K562 (cell line): Measurements from ENCODE around the gene ZBTB48. TPM values are rescaled to one million over a fixed set of nuclear protein-coding genes. Genes with fewer than 3 reads are reported as not detected.

Experiments
- CBX2 ChIP-seq: fragments of 200-600 bp; sonication (generic); IDR thresholded peaks from one replicate; pipeline ENCODE4 v1.6.1; 2012; ENCODE audit warnings: mild to moderate bottlenecking, low read length, inconsistent platforms; ENCODE audit not compliant: insufficient read depth, poor library complexity, severe bottlenecking
- LEF1 ChIP-seq: fragments of 450-650 bp; IDR thresholded peaks from 2 replicates; pipeline ENCODE4 v1.6.1; 2016; ENCODE audit warnings: mild to moderate bottlenecking
- MAFK ChIP-seq: IDR thresholded peaks from 2 replicates; pipeline ENCODE4 v1.6.1; 2011; ENCODE audit warnings: low read length, improper control_type of control experiment
- MAZ ChIP-seq, 2 experiments: fragments of 450-650 bp in 1 of 2; sonication (generic) in 1 of 2; formaldehyde crosslinking; IDR thresholded peaks in 1 of 2; conservative IDR thresholded peaks in 1 of 2; 2 replicates each; pipeline versions ENCODE4 v1.4.0 to v1.5.0; 2020; ENCODE audit warnings: mild to moderate bottlenecking in 1 of 2, missing genetic modification reagents in 1 of 2
- MXI1 ChIP-seq: IDR thresholded peaks from 2 replicates; pipeline ENCODE4 v1.6.1; 2011; ENCODE audit warnings: low read depth, mild to moderate bottlenecking, improper control_type of control experiment, low read length
- OTX1 ChIP-seq: fragments of 450-650 bp; formaldehyde crosslinking; IDR thresholded peaks from 2 replicates; pipeline ENCODE4 v1.4.0; 2022; ENCODE audit warnings: mild to moderate bottlenecking
- PCBP2 ChIP-seq: fragments of 200-400 bp; formaldehyde crosslinking; IDR thresholded peaks from 2 replicates; pipeline ENCODE4 v1.6.1; 2018; ENCODE audit warnings: low read length, low read depth, mild to moderate bottlenecking, moderate library complexity; ENCODE audit not compliant: poor library complexity, severe bottlenecking
- PHF21A ChIP-seq: fragments of 450-650 bp; IDR thresholded peaks from 2 replicates; pipeline ENCODE4 v1.6.1; 2017; ENCODE audit warnings: low read depth, borderline replicate concordance
- SOX6 ChIP-seq: fragments of 450-650 bp; IDR thresholded peaks from 2 replicates; pipeline ENCODE4 v1.6.1; 2014; ENCODE audit warnings: mild to moderate bottlenecking
- ZNF12 ChIP-seq: sonication (generic); formaldehyde crosslinking; IDR thresholded peaks from 2 replicates; pipeline ENCODE4 v1.4.0; 2020; ENCODE audit warnings: mild to moderate bottlenecking, missing genetic modification reagents
- ZNF3 ChIP-seq: fragments of 250-450 bp; sonication (Bioruptor Pico); IDR thresholded peaks from 2 replicates; pipeline ENCODE4 v1.5.0; 2021; ENCODE audit warnings: mild to moderate bottlenecking, moderate library complexity
- ZNF347 ChIP-seq: fragments of 450-650 bp; formaldehyde crosslinking; IDR thresholded peaks from 2 replicates; pipeline ENCODE4 v1.4.0; 2020; ENCODE audit warnings: low read depth, mild to moderate bottlenecking, moderate library complexity
- ZNF551 ChIP-seq: fragments of 250-450 bp; sonication (Bioruptor Pico); IDR thresholded peaks from 2 replicates; pipeline ENCODE4 v1.5.0; 2021; ENCODE audit warnings: mild to moderate bottlenecking, moderate library complexity
- polyA plus RNA-seq, 8 experiments: library from polyadenylated mRNA; depleted of rRNA in 4 of 8; stranded (reverse) in 5 of 8; unstranded in 3 of 8; fragments of >200 nt; fragmentation: Nextera tagmentation in 2 of 8; fragmentation: Illumina TruSeq in 1 of 8; extraction: Ambion mirVana in 2 of 8; extraction: Trizol in 1 of 8; gene quantifications; 2 replicates each; pipeline versions ENCODE4 v1.2.1 to v1.2.3, GENCODE V29; 2011 to 2014; ENCODE audit warnings: inconsistent platforms in 1 of 8, missing spikeins in 1 of 8
- total RNA-seq, 7 experiments: library from RNA; depleted of rRNA in 6 of 7; stranded (reverse); fragments of >200 nt in 6 of 7; fragmentation: Illumina TruSeq in 2 of 7; extraction: Trizol in 2 of 7; gene quantifications; 2 replicates each; pipeline versions ENCODE4 v1.2.1 to v1.2.3, GENCODE V29; 2011 to 2021; ENCODE audit warnings: low replicate concordance in 1 of 7
- TF ChIP-seq, protein P1 (sequence below): sonication (generic); formaldehyde crosslinking; IDR thresholded peaks from 2 replicates; pipeline ENCODE4 v1.8.0; 2022; ENCODE audit warnings: mild to moderate bottlenecking, missing genetic modification reagents
- TF ChIP-seq, protein P2 (sequence below), 2 experiments: fragments of 450-650 bp; IDR thresholded peaks; 2 replicates each; pipeline ENCODE4 v1.6.1; 2018; ENCODE audit warnings: mild to moderate bottlenecking in 2 of 2, low read depth in 1 of 2; ENCODE audit not compliant: partially characterized antibody in 2 of 2
- TF ChIP-seq, protein P3 (sequence below): fragments of 450-650 bp; IDR thresholded peaks from 2 replicates; pipeline ENCODE4 v1.6.1; 2016; ENCODE audit warnings: low read depth, mild to moderate bottlenecking, moderate library complexity

ZBTB48 gene
- total and polyA plus RNA-seq, 9 of the 15 experiments (the other 6 are each of a cell fraction or from before 2014, with no cell fraction given) = 1.9 to 66.9 (median 29.5) TPM

DNA sequence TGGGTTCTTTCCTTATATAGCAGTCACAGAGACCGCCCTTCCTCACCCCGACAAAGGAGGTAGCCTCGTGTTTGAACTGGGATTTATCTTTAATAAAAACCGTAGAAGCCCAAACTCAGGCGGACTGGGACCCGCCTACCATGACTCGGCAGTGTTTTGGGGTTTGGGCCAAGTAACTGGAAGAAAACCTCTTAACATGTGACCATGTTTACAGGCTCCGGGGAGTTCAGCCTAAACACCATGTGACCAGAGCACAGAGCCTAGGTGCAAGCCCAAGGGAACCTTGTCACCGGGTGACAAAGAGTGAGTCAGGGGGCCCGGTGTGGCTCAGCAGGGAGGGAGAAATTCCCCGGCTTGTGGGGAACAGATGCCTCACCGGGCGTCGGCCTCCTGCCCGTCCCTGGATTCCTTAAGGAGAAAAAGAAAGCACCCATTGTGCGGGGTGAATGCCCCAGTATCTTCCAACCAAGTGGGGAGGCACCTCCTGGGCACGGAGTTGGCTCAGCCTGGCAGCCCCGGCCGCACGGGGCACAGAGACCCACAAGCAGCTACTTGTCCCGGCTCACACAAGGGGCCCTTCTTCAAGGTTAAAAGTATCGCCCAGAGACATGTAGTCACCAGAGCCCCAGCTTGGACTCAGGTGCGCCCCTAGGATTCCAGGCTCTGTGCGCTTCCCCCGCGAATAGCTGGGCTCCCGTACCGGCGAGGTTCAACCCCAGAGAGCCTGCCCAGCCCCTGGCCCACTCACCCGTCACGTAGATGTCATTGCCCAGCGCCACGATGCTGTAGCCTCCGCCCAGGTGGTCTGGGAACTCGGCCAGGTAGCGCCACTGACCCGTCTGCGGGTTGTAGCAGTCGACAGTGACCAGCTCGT lies 21.5 kb downstream of the ZBTB48 start (continued):
- TF ChIP-seq, protein P1, sequence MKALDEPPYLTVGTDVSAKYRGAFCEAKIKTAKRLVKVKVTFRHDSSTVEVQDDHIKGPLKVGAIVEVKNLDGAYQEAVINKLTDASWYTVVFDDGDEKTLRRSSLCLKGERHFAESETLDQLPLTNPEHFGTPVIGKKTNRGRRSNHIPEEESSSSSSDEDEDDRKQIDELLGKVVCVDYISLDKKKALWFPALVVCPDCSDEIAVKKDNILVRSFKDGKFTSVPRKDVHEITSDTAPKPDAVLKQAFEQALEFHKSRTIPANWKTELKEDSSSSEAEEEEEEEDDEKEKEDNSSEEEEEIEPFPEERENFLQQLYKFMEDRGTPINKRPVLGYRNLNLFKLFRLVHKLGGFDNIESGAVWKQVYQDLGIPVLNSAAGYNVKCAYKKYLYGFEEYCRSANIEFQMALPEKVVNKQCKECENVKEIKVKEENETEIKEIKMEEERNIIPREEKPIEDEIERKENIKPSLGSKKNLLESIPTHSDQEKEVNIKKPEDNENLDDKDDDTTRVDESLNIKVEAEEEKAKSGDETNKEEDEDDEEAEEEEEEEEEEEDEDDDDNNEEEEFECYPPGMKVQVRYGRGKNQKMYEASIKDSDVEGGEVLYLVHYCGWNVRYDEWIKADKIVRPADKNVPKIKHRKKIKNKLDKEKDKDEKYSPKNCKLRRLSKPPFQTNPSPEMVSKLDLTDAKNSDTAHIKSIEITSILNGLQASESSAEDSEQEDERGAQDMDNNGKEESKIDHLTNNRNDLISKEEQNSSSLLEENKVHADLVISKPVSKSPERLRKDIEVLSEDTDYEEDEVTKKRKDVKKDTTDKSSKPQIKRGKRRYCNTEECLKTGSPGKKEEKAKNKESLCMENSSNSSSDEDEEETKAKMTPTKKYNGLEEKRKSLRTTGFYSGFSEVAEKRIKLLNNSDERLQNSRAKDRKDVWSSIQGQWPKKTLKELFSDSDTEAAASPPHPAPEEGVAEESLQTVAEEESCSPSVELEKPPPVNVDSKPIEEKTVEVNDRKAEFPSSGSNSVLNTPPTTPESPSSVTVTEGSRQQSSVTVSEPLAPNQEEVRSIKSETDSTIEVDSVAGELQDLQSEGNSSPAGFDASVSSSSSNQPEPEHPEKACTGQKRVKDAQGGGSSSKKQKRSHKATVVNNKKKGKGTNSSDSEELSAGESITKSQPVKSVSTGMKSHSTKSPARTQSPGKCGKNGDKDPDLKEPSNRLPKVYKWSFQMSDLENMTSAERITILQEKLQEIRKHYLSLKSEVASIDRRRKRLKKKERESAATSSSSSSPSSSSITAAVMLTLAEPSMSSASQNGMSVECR (CRISPR knock-in tag) = peak; percentile 93; the same call in 1 of the 2 replicates
- no peak for TF ChIP-seq ZNF551 (CRISPR knock-in tag)
- TF ChIP-seq SOX6 = peak; percentile 54; the same call in 1 of the 2 replicates
- TF ChIP-seq ZNF3 (CRISPR knock-in tag) = no peak
- no peak for TF ChIP-seq CBX2
- TF ChIP-seq OTX1 = no peak; the same call in 1 of the 2 replicates
- TF ChIP-seq MAZ (CRISPR knock-in tag; conservative IDR thresholded peaks at IDR 0.05 in 1 of 2, IDR thresholded peaks at IDR 0.05 in 1 of 2) = 0 out of 4 replicates have a peak, but pooled peaks of 1 of the 2 experiments have one; percentile 58
- no peak for TF ChIP-seq ZNF347 (CRISPR knock-in tag)
- TF ChIP-seq, protein P2, sequence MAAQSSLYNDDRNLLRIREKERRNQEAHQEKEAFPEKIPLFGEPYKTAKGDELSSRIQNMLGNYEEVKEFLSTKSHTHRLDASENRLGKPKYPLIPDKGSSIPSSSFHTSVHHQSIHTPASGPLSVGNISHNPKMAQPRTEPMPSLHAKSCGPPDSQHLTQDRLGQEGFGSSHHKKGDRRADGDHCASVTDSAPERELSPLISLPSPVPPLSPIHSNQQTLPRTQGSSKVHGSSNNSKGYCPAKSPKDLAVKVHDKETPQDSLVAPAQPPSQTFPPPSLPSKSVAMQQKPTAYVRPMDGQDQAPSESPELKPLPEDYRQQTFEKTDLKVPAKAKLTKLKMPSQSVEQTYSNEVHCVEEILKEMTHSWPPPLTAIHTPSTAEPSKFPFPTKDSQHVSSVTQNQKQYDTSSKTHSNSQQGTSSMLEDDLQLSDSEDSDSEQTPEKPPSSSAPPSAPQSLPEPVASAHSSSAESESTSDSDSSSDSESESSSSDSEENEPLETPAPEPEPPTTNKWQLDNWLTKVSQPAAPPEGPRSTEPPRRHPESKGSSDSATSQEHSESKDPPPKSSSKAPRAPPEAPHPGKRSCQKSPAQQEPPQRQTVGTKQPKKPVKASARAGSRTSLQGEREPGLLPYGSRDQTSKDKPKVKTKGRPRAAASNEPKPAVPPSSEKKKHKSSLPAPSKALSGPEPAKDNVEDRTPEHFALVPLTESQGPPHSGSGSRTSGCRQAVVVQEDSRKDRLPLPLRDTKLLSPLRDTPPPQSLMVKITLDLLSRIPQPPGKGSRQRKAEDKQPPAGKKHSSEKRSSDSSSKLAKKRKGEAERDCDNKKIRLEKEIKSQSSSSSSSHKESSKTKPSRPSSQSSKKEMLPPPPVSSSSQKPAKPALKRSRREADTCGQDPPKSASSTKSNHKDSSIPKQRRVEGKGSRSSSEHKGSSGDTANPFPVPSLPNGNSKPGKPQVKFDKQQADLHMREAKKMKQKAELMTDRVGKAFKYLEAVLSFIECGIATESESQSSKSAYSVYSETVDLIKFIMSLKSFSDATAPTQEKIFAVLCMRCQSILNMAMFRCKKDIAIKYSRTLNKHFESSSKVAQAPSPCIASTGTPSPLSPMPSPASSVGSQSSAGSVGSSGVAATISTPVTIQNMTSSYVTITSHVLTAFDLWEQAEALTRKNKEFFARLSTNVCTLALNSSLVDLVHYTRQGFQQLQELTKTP (IDR thresholded peaks at IDR 0.05; ENCODE audit: low read depth in 1 of 2, partially characterized antibody in 2 of 2) = peak in 1 of 2 experiments; percentile 17
- peak; percentile 94 for TF ChIP-seq MXI1
- no peak for TF ChIP-seq PCBP2
- peak; percentile 67 for TF ChIP-seq LEF1
- peak; percentile 93 for TF ChIP-seq MAFK
- TF ChIP-seq, protein P3, sequence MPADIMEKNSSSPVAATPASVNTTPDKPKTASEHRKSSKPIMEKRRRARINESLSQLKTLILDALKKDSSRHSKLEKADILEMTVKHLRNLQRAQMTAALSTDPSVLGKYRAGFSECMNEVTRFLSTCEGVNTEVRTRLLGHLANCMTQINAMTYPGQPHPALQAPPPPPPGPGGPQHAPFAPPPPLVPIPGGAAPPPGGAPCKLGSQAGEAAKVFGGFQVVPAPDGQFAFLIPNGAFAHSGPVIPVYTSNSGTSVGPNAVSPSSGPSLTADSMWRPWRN = 0 out of 2 replicates have a peak, but pooled peaks have one; percentile 6
- TF ChIP-seq ZNF12 (CRISPR knock-in tag) = no peak
- no peak for TF ChIP-seq PHF21A
